ENCODE measurements around the gene LFNG.

The LFNG gene

GRCh38 chr7:2519119-2519930 lies at the start of gene LFNG:
LFNG (plus strand) TSS chr7:2519774; CDS start chr7:2519862, 88 bp downstream.
- no peaks in the 10 kb centered on the region for H3K36me3 ChIP-seq (ENCODE audit: insufficient read depth, low read length)
- H3K4me1 ChIP-seq (ENCODE audit: insufficient read depth, low read length), result peaks cover 34% of the 10 kb centered on the region
- H3K9ac ChIP-seq (ENCODE audit: low read depth, low read length), result peak within 1 kb of the TSS; percentile 82
- H3K9me3 ChIP-seq (ENCODE audit: control insufficient read depth, insufficient read depth, low read length), result no peaks in the 10 kb centered on the region

- Histone ChIP-seq H3K36me3 (ENCODE audit: insufficient read depth, low read length) (no peaks in the 10 kb centered on the region), H3K9ac (ENCODE audit: low read depth, low read length) (no peak overlapping the region), H3K4me1 (ENCODE audit: insufficient read depth, low read length) (peaks cover 17% of the 10 kb centered on the region; the same call in 1 of the 2 replicates), H3K9me3 (ENCODE audit: control insufficient read depth, insufficient read depth, low read length) (no peaks in the 10 kb centered on the region)
Measured at GRCh38 chr7:2470204-2471021, 49.2 kb upstream of the LFNG start.

- Histone ChIP-seq H3K9me3 (ENCODE audit: control insufficient read depth, insufficient read depth, low read length) (no peaks in the 10 kb centered on the region), H3K36me3 (ENCODE audit: insufficient read depth, low read length) (no peaks in the 10 kb centered on the region), H3K9ac (ENCODE audit: low read depth, low read length) (no peak overlapping the region), H3K4me1 (ENCODE audit: insufficient read depth, low read length) (peaks cover 11% of the 10 kb centered on the region; the same call in 1 of the 2 replicates)
Measured at GRCh38 chr7:2471022-2471329, 48.6 kb upstream of the LFNG start.

GRCh38 chr7:2471396-2471795 lies 48.2 kb upstream of the LFNG start:
- H3K9me3 ChIP-seq (ENCODE audit: control insufficient read depth, insufficient read depth, low read length), result no peaks in the 10 kb centered on the region
- peaks cover 9% of the 10 kb centered on the region; the same call in 1 of the 2 replicates for H3K4me1 ChIP-seq (ENCODE audit: insufficient read depth, low read length)
- H3K9ac ChIP-seq (ENCODE audit: low read depth, low read length), result no peak overlapping the region
- no peaks in the 10 kb centered on the region for H3K36me3 ChIP-seq (ENCODE audit: insufficient read depth, low read length)

- Histone ChIP-seq H3K36me3 (ENCODE audit: insufficient read depth, low read length) (no peaks in the 10 kb centered on the region), H3K4me1 (ENCODE audit: insufficient read depth, low read length) (peaks cover 16% of the 10 kb centered on the region; the same call in 1 of the 2 replicates), H3K9ac (ENCODE audit: low read depth, low read length) (no peak overlapping the region), H3K9me3 (ENCODE audit: control insufficient read depth, insufficient read depth, low read length) (no peaks in the 10 kb centered on the region)
Measured at GRCh38 chr7:2472739-2473138, 46.8 kb upstream of the LFNG start.

- Histone ChIP-seq H3K9ac (ENCODE audit: low read depth, low read length) (no peak overlapping the region), H3K4me1 (ENCODE audit: insufficient read depth, low read length) (peaks cover 16% of the 10 kb centered on the region; the same call in 1 of the 2 replicates), H3K9me3 (ENCODE audit: control insufficient read depth, insufficient read depth, low read length) (no peaks in the 10 kb centered on the region), H3K36me3 (ENCODE audit: insufficient read depth, low read length) (no peaks in the 10 kb centered on the region)
Measured at GRCh38 chr7:2473496-2474180, 45.9 kb upstream of the LFNG start.

GRCh38 chr7:2474224-2474623 lies 45.4 kb upstream of the LFNG start:
- H3K9ac ChIP-seq (ENCODE audit: low read depth, low read length), result no peak overlapping the region
- H3K36me3 ChIP-seq (ENCODE audit: insufficient read depth, low read length), result no peaks in the 10 kb centered on the region
- H3K9me3 ChIP-seq (ENCODE audit: control insufficient read depth, insufficient read depth, low read length), result no peaks in the 10 kb centered on the region
- H3K4me1 ChIP-seq (ENCODE audit: insufficient read depth, low read length), result peaks cover 16% of the 10 kb centered on the region; the same call in 1 of the 2 replicates

- H3K9ac ChIP-seq (ENCODE audit: low read depth, low read length), result no peak overlapping the region
- no peaks in the 10 kb centered on the region for H3K9me3 ChIP-seq (ENCODE audit: control insufficient read depth, insufficient read depth, low read length)
- H3K36me3 ChIP-seq (ENCODE audit: insufficient read depth, low read length), result no peaks in the 10 kb centered on the region
- peaks cover 16% of the 10 kb centered on the region; the same call in 1 of the 2 replicates for H3K4me1 ChIP-seq (ENCODE audit: insufficient read depth, low read length)
Measured at GRCh38 chr7:2474813-2475677, 44.5 kb upstream of the LFNG start.

- no peaks in the 10 kb centered on the region for H3K36me3 ChIP-seq (ENCODE audit: insufficient read depth, low read length)
- H3K9ac ChIP-seq (ENCODE audit: low read depth, low read length), result no peak overlapping the region
- no peaks in the 10 kb centered on the region for H3K9me3 ChIP-seq (ENCODE audit: control insufficient read depth, insufficient read depth, low read length)
- H3K4me1 ChIP-seq (ENCODE audit: insufficient read depth, low read length), result peaks cover 16% of the 10 kb centered on the region; the same call in 1 of the 2 replicates
Measured at GRCh38 chr7:2475678-2476015, 43.9 kb upstream of the LFNG start.

GRCh38 chr7:2476298-2476697 lies 43.3 kb upstream of the LFNG start, which contains the start of gene GRIFIN:
GRIFIN (minus strand) TSS chr7:2476398; CDS start chr7:2476383, 15 bp downstream.
- Histone ChIP-seq H3K4me1 (ENCODE audit: insufficient read depth, low read length) (peaks cover 11% of the 10 kb centered on the region; the same call in 1 of the 2 replicates), H3K9ac (ENCODE audit: low read depth, low read length) (no peak within 1 kb of the TSS), H3K36me3 (ENCODE audit: insufficient read depth, low read length) (no peaks in the 10 kb centered on the region), H3K9me3 (ENCODE audit: control insufficient read depth, insufficient read depth, low read length) (no peaks in the 10 kb centered on the region)

- no peaks in the 10 kb centered on the region for H3K9me3 ChIP-seq (ENCODE audit: control insufficient read depth, insufficient read depth, low read length)
- H3K9ac ChIP-seq (ENCODE audit: low read depth, low read length), result no peak overlapping the region
- peaks cover 11% of the 10 kb centered on the region; the same call in 1 of the 2 replicates for H3K4me1 ChIP-seq (ENCODE audit: insufficient read depth, low read length)
- no peaks in the 10 kb centered on the region for H3K36me3 ChIP-seq (ENCODE audit: insufficient read depth, low read length)
Measured at GRCh38 chr7:2476776-2477446, 42.7 kb upstream of the LFNG start.

- H3K9ac ChIP-seq (ENCODE audit: low read depth, low read length), result no peak overlapping the region
- peaks cover 11% of the 10 kb centered on the region; the same call in 1 of the 2 replicates for H3K4me1 ChIP-seq (ENCODE audit: insufficient read depth, low read length)
- no peaks in the 10 kb centered on the region for H3K36me3 ChIP-seq (ENCODE audit: insufficient read depth, low read length)
- H3K9me3 ChIP-seq (ENCODE audit: control insufficient read depth, insufficient read depth, low read length), result no peaks in the 10 kb centered on the region
Measured at GRCh38 chr7:2477447-2478398, 41.9 kb upstream of the LFNG start.
